B cell (primary cell): Measurements from ENCODE around the gene ECI1.

Source experiments
- CTCF ChIP-seq: fragments of 200-600 bp; IDR thresholded peaks from one replicate; pipeline ENCODE4 v1.8.0; 2022; ENCODE audit warnings: antibody characterized with exemption, mild to moderate bottlenecking
- EZH2 ChIP-seq: IDR thresholded peaks from 2 replicates; pipeline ENCODE4 v1.6.1; 2012; ENCODE audit warnings: borderline replicate concordance, low read depth, mild to moderate bottlenecking, moderate library complexity, low read length; ENCODE audit not compliant: insufficient read depth, poor library complexity, severe bottlenecking

- TF ChIP-seq CTCF (no peak), EZH2 (peak; percentile 90)
Observed at GRCh38 chr16:2237102-2237482, 14.3 kb downstream of the ECI1 start.
